ENCODE measurements around the gene ATG16L1. TPM values are rescaled to one million over a fixed set of nuclear protein-coding genes. Genes with fewer than 3 reads are reported as not detected.

ATG16L1 gene
- total RNA-seq, 1 experiment from 2014 or later: 52.3 TPM

- peaks cover 29% of the 10 kb centered on the region for H3K36me3 ChIP-seq (ENCODE audit: control insufficient read depth, insufficient read depth, low read length)
Observed at GRCh38 chr2:233261819-233262555, 10.5 kb downstream of the ATG16L1 start.

GRCh38 chr2:233262562-233262961 is 11.1 kb downstream of the ATG16L1 start:
- ChIA-PET CTCF (no interaction called here), POLR2A (no interaction called here)
- no peak for DNase-seq (ENCODE audit: low read depth, low spot score)
- ATAC-seq: no peak
- intact Hi-C loops (cut with micrococcal nuclease; ENCODE audit: unreplicated experiment) (no loop called here), in situ Hi-C loops (cut with HindIII; ENCODE audit: low pct_unique_long_range_greater_than_20kb, low sequenced_read_pairs) (no loop called here)
- H3K4me1 ChIP-seq (ENCODE audit: control insufficient read depth, insufficient read depth, low read length): no peaks in the 10 kb centered on the region
- H3K27me3 ChIP-seq (ENCODE audit: control insufficient read depth, insufficient read depth, low read length): no peaks in the 10 kb centered on the region
- no peak for TF ChIP-seq POLR2AphosphoS5 (IDR thresholded peaks at IDR 0.05; ENCODE audit: low read depth, low read length)
- TF ChIP-seq REST (IDR thresholded peaks at IDR 0.05; ENCODE audit: insufficient read depth in 1 of 2, low read depth in 2 of 2, low read length in 1 of 2): no peak
- no peak overlapping the region for H3K4me3 ChIP-seq (ENCODE audit: low read depth in 2 of 2, low read length in 2 of 2)
- H3K27ac ChIP-seq (ENCODE audit: low read length): no peak overlapping the region
- H3K9me3 ChIP-seq (ENCODE audit: control insufficient read depth, insufficient read depth, low read depth, low read length): no peaks in the 10 kb centered on the region
- no TSS peak for BruUV-seq (replicated peaks)
- peaks cover 27% of the 10 kb centered on the region for H3K36me3 ChIP-seq (ENCODE audit: control insufficient read depth, insufficient read depth, low read length)

More at GRCh38 chr2:233261819-233262555, 10.5 kb downstream of the ATG16L1 start:
- in situ Hi-C loops (cut with HindIII; ENCODE audit: low pct_unique_long_range_greater_than_20kb, low sequenced_read_pairs) (no loop called here), intact Hi-C loops (cut with micrococcal nuclease; ENCODE audit: unreplicated experiment) (no loop called here)
- Histone ChIP-seq H3K27ac (ENCODE audit: low read length) (no peak overlapping the region), H3K9me3 (ENCODE audit: control insufficient read depth, insufficient read depth, low read depth, low read length) (no peaks in the 10 kb centered on the region), H3K4me3 (ENCODE audit: low read depth in 2 of 2, low read length in 2 of 2) (no peak overlapping the region), H3K27me3 (ENCODE audit: control insufficient read depth, insufficient read depth, low read length) (no peaks in the 10 kb centered on the region), H3K4me1 (ENCODE audit: control insufficient read depth, insufficient read depth, low read length) (no peaks in the 10 kb centered on the region)
- no TSS peak for BruUV-seq (replicated peaks)
- CTCF ChIA-PET: no interaction called here
- no peak for TF ChIP-seq TCF7L2 (IDR thresholded peaks at IDR 0.05; ENCODE audit: low read depth, low read length)
- TF ChIP-seq SIN3A (IDR thresholded peaks at IDR 0.05; ENCODE audit: borderline replicate concordance, insufficient read depth, low read depth, low read length): no peak
- TF ChIP-seq REST (IDR thresholded peaks at IDR 0.05; ENCODE audit: insufficient read depth in 1 of 2, low read depth in 2 of 2, low read length in 1 of 2): no peak
- no peak for TF ChIP-seq POLR2AphosphoS5 (IDR thresholded peaks at IDR 0.05; ENCODE audit: low read depth, low read length)
- TF ChIP-seq CTCF (IDR thresholded peaks at IDR 0.05): no peak
- POLR2A ChIA-PET: no interaction called here
- no peak for DNase-seq (ENCODE audit: low read depth, low spot score)
- ATAC-seq: no peak
